ENCODE measurements around the gene SCYGR1. TPM values are rescaled to one million over a fixed set of nuclear protein-coding genes. Genes with fewer than 3 reads are reported as not detected.

The SCYGR1 gene
- total and polyA plus RNA-seq, 5 donors from 2014 or later, result not detected

DNA sequence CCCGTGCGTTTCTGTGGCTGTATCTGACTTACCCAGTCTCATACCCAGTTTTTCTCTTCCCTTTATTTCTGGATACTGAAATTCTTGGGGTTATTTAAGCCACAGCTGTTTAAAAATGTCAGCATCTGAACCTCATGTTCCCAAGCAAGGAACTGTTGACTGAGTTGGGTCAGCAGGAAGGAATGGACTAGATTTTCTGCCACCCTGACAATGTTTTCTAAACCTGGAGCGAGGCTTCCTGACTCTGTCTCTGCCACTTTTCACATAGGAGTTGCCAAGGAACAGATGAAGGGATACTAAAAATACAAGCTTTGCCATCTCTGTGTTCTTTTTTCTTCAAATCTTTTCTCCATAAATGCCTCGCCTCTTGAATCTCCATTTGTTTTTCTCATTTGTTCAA, 29.0 kb upstream of the SCYGR1 start:
- Histone ChIP-seq H3K4me1 (ENCODE audit: control insufficient read depth, insufficient read depth, low read length, poor library complexity, severe bottlenecking) (no peaks in the 10 kb centered on the region), H3K27me3 (ENCODE audit: control insufficient read depth, insufficient read depth, low read length) (no peaks in the 10 kb centered on the region), H3K27ac (ENCODE audit: insufficient read depth, low read length, poor library complexity, severe bottlenecking) (no peak overlapping the region), H3K4me3 (ENCODE audit: low read depth, low read length) (no peak overlapping the region), H3K36me3 (ENCODE audit: control insufficient read depth, insufficient read depth, low read length) (no peaks in the 10 kb centered on the region), H3K9me3 (ENCODE audit: control insufficient read depth in 2 of 2, low read length in 2 of 2) (no peaks in the 10 kb centered on the region)
- Mint-ChIP-seq H3K27me3 (no peaks in the 10 kb centered on the region), H3K27ac (peak overlapping the region in 2 of 3 donors; percentile 1 to 2), H3K36me3 (no peaks in the 10 kb centered on the region), H3K9me3 (no peaks in the 10 kb centered on the region), H3K4me1 (peaks cover 0 to 24% (median 14%) of the 10 kb centered on the region in 4 donors), H3K4me3 (no peak overlapping the region)
- ATAC-seq (ENCODE audit: low read depth in 2 of 2) (no peak), DNase-seq (no peak)

DNA sequence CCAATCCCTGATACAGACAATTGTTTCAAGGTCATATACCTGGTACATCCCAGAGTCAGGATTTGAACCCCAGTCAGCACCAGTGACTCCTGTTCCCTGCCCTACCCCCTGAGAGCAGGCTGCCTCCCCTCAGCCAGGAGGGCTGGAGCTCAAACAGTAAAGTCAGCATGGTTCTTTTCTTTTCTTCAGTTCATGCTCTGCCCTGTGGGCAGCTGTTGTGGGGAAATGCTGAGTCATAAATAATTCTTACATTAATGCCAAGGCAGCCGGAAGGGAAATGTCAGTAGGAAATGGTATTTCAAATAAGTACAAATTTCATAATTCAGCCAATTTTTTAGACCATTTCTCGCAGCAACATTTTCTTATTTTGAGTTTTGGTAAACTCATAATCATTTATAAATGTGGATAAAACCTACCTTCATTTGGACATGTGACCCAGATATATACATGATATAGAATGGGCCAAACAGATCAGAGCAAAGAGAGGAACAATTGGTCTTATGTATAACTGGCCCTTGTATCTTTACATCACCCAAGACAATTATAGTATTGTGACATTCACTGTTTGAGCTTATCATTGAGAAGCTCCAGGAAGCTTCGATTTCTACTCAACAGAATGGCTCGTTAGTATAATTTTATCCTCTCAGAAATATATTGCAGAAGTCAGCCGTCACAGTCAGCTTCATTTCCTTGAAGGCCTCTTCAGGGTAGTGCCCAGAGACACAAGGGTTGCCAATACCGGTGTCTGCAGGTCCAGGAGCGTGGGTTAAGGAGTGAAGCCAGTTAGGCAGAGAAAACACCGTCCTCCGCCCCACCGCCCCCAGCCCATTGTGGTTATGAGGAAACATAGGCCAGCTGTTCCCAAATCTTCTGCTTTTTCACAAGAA, 28.0 kb upstream of the SCYGR1 start:
- ATAC-seq (ENCODE audit: low read depth in 2 of 2) (peak in 1 of 2 donors; percentile 25), DNase-seq (peak in 1 of 3 donors; percentile 37)
- Mint-ChIP-seq H3K9me3 (no peaks in the 10 kb centered on the region), H3K27ac (no peak overlapping the region), H3K36me3 (no peaks in the 10 kb centered on the region), H3K27me3 (no peaks in the 10 kb centered on the region), H3K4me3 (peak overlapping the region in 1 of 4 donors; percentile 10), H3K4me1 (peaks cover 0 to 33% (median 22%) of the 10 kb centered on the region in 4 donors)
- H3K27me3 ChIP-seq (ENCODE audit: control insufficient read depth, insufficient read depth, low read length), result no peaks in the 10 kb centered on the region
- H3K4me3 ChIP-seq (ENCODE audit: low read depth, low read length), result no peak overlapping the region
- H3K4me1 ChIP-seq (ENCODE audit: control insufficient read depth, insufficient read depth, low read length, poor library complexity, severe bottlenecking), result peaks cover 4% of the 10 kb centered on the region
- no peak overlapping the region for H3K27ac ChIP-seq (ENCODE audit: insufficient read depth, low read length, poor library complexity, severe bottlenecking)
- no peaks in the 10 kb centered on the region for H3K36me3 ChIP-seq (ENCODE audit: control insufficient read depth, insufficient read depth, low read length)
- no peaks in the 10 kb centered on the region for H3K9me3 ChIP-seq (ENCODE audit: control insufficient read depth in 2 of 2, low read length in 2 of 2)

DNA sequence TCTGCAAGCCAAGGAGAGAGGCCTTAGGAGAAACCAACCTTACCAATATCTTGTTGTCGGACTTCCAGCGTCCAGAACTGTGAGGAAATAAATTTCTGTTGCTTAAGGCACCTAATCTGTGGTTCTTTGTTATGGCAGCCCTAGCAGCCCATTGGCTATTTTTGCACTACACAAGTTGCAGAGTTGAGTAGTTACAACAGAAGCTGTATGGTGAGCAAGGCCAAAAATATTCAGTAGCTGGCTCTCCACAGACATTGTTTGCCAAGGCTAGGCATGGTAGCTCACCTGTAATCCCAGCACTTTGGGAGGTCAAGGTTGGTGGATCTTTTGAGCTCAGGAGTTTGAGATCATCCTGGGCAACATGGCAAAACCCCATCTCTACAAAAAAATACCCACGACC, 27.1 kb upstream of the SCYGR1 start:
- H3K27me3 ChIP-seq (ENCODE audit: control insufficient read depth, insufficient read depth, low read length), result no peaks in the 10 kb centered on the region
- H3K4me3 ChIP-seq (ENCODE audit: low read depth, low read length), result no peak overlapping the region
- no peaks in the 10 kb centered on the region for H3K9me3 ChIP-seq (ENCODE audit: control insufficient read depth in 2 of 2, low read length in 2 of 2)
- DNase-seq, result no peak
- H3K27ac Mint-ChIP-seq, result no peak overlapping the region
- H3K36me3 ChIP-seq (ENCODE audit: control insufficient read depth, insufficient read depth, low read length), result no peaks in the 10 kb centered on the region
- H3K4me3 Mint-ChIP-seq, result no peak overlapping the region
- no peaks in the 10 kb centered on the region for H3K9me3 Mint-ChIP-seq
- H3K36me3 Mint-ChIP-seq, result no peaks in the 10 kb centered on the region
- peaks cover 4% of the 10 kb centered on the region for H3K4me1 ChIP-seq (ENCODE audit: control insufficient read depth, insufficient read depth, low read length, poor library complexity, severe bottlenecking)
- H3K4me1 Mint-ChIP-seq, result peaks cover 0 to 35% (median 23%) of the 10 kb centered on the region in 4 donors
- no peak overlapping the region for H3K27ac ChIP-seq (ENCODE audit: insufficient read depth, low read length, poor library complexity, severe bottlenecking)
- no peak for ATAC-seq (ENCODE audit: low read depth in 2 of 2)
- H3K27me3 Mint-ChIP-seq, result no peaks in the 10 kb centered on the region

DNA sequence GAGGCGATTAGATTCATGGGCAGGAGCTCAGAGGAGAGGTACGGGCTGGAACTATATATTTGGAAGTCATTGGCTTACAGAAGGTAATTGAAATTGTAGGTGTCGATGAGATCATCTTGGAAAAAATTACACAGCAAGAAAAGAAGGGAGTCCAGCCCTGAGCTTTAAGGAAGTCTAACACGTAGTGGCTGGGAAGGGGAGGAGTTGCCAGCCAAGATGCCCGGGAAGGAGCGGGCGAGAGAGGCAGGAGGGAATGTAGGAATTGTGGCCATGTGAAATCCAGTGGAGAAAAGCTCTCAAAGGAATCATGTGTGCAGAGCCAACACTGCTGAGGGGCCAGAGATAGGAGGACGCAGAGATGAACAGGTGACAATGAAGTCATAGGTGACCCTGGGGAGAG, 25.6 kb upstream of the SCYGR1 start:
- Histone ChIP-seq H3K27me3 (ENCODE audit: control insufficient read depth, insufficient read depth, low read length) (no peaks in the 10 kb centered on the region), H3K4me3 (ENCODE audit: low read depth, low read length) (no peak overlapping the region), H3K36me3 (ENCODE audit: control insufficient read depth, insufficient read depth, low read length) (no peaks in the 10 kb centered on the region), H3K27ac (ENCODE audit: insufficient read depth, low read length, poor library complexity, severe bottlenecking) (no peak overlapping the region), H3K9me3 (ENCODE audit: control insufficient read depth in 2 of 2, low read length in 2 of 2) (no peaks in the 10 kb centered on the region), H3K4me1 (ENCODE audit: control insufficient read depth, insufficient read depth, low read length, poor library complexity, severe bottlenecking) (peaks cover 4% of the 10 kb centered on the region)
- Mint-ChIP-seq H3K9me3 (no peaks in the 10 kb centered on the region), H3K4me1 (peaks cover 0 to 35% (median 23%) of the 10 kb centered on the region in 4 donors), H3K4me3 (no peak overlapping the region), H3K27me3 (no peaks in the 10 kb centered on the region), H3K36me3 (no peaks in the 10 kb centered on the region), H3K27ac (peak overlapping the region in 1 of 3 donors; percentile 32)
- no peak for ATAC-seq (ENCODE audit: low read depth in 2 of 2)
- DNase-seq, result no peak

DNA sequence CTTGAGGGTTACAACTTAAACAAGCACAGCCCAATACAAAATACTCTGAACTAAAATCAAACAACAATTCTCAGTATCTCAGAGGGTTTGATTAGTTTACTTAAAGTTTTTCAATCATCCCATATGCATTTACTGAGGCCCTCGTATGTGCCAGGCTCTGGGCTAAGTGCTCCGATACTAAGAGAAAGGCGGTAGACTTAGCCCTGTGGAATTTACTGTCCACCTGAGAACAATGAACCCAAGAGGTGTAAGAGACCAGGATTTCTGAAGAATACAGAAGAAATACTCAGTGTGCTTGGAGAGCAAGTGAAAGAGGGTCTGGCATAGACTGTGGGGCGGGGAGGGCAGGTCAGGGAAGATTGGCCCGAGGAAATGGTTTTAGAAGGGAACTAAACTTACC, 25.1 kb upstream of the SCYGR1 start:
- H3K36me3 Mint-ChIP-seq, result no peaks in the 10 kb centered on the region
- Histone ChIP-seq H3K27me3 (ENCODE audit: control insufficient read depth, insufficient read depth, low read length) (no peaks in the 10 kb centered on the region), H3K4me1 (ENCODE audit: control insufficient read depth, insufficient read depth, low read length, poor library complexity, severe bottlenecking) (peaks cover 4% of the 10 kb centered on the region), H3K27ac (ENCODE audit: insufficient read depth, low read length, poor library complexity, severe bottlenecking) (no peak overlapping the region), H3K4me3 (ENCODE audit: low read depth, low read length) (no peak overlapping the region), H3K9me3 (ENCODE audit: control insufficient read depth in 2 of 2, low read length in 2 of 2) (no peaks in the 10 kb centered on the region), H3K36me3 (ENCODE audit: control insufficient read depth, insufficient read depth, low read length) (no peaks in the 10 kb centered on the region)
- H3K9me3 Mint-ChIP-seq, result no peaks in the 10 kb centered on the region
- H3K27ac Mint-ChIP-seq, result peak overlapping the region in 1 of 3 donors; percentile 32
- H3K27me3 Mint-ChIP-seq, result no peaks in the 10 kb centered on the region
- DNase-seq (no peak), ATAC-seq (ENCODE audit: low read depth in 2 of 2) (no peak)
- peaks cover 0 to 35% (median 23%) of the 10 kb centered on the region in 4 donors for H3K4me1 Mint-ChIP-seq
- no peak overlapping the region for H3K4me3 Mint-ChIP-seq

DNA sequence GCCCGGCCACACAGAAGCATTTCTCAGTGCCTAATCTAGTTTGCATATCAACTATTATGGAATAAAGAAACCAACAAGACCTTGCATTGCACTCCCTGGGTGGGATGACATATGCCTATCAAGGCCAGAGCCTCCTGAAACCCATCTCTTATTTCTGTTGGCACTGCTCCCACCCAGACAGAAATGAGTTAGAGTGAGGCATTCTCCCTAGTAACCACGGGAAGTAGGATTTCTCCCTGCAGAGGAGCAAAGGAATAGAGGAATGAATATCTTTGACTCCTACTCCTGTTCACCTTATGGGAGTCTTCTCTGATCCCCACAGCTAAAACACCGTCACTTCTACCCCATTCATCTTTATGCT, 24.2 kb upstream of the SCYGR1 start:
- Mint-ChIP-seq H3K4me3 (no peak overlapping the region), H3K27me3 (no peaks in the 10 kb centered on the region), H3K9me3 (no peaks in the 10 kb centered on the region), H3K27ac (peak overlapping the region in 1 of 3 donors; percentile 72), H3K4me1 (peaks cover 0 to 35% (median 23%) of the 10 kb centered on the region in 4 donors), H3K36me3 (no peaks in the 10 kb centered on the region)
- H3K27ac ChIP-seq (ENCODE audit: insufficient read depth, low read length, poor library complexity, severe bottlenecking), result no peak overlapping the region
- no peak overlapping the region for H3K4me3 ChIP-seq (ENCODE audit: low read depth, low read length)
- H3K4me1 ChIP-seq (ENCODE audit: control insufficient read depth, insufficient read depth, low read length, poor library complexity, severe bottlenecking), result peaks cover 4% of the 10 kb centered on the region
- H3K27me3 ChIP-seq (ENCODE audit: control insufficient read depth, insufficient read depth, low read length), result no peaks in the 10 kb centered on the region
- no peaks in the 10 kb centered on the region for H3K9me3 ChIP-seq (ENCODE audit: control insufficient read depth in 2 of 2, low read length in 2 of 2)
- no peaks in the 10 kb centered on the region for H3K36me3 ChIP-seq (ENCODE audit: control insufficient read depth, insufficient read depth, low read length)
- DNase-seq (no peak), ATAC-seq (ENCODE audit: low read depth in 2 of 2) (no peak)

DNA sequence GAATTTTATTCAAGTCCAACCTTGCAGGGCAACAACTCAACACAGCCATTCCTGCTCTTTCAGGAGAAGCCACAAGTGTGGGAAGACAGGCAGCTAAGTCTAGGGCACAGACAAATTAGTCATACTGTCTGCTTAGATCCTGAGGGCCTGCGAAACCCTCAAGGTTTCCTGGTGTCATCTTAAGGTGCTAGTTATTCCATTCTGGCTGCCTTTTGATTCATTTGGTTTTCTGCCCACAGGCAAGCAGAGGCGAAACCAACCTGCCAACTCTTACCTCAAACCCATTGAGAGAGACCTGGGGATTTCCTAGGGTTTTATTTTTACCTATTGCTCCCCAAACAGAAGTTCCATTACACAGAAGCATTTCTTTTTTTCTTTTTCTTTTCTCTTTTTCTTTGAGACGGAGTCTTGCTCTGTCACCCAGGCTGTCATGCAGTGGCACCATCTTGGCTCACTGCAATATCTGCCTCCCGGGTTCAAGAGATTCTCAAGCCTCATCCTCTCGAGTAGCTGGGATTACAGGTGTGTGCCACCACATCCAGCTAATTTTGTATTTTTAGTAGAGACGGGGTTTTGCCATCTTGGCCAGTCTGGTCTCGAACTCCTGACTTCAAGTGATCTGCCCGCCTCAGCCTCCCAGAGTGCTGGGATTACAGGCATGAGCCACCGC, 23.7 kb upstream of the SCYGR1 start:
- Histone ChIP-seq H3K9me3 (ENCODE audit: control insufficient read depth in 2 of 2, low read length in 2 of 2) (no peaks in the 10 kb centered on the region), H3K27ac (ENCODE audit: insufficient read depth, low read length, poor library complexity, severe bottlenecking) (no peak overlapping the region), H3K4me1 (ENCODE audit: control insufficient read depth, insufficient read depth, low read length, poor library complexity, severe bottlenecking) (peaks cover 4% of the 10 kb centered on the region), H3K27me3 (ENCODE audit: control insufficient read depth, insufficient read depth, low read length) (no peaks in the 10 kb centered on the region), H3K4me3 (ENCODE audit: low read depth, low read length) (no peak overlapping the region), H3K36me3 (ENCODE audit: control insufficient read depth, insufficient read depth, low read length) (no peaks in the 10 kb centered on the region)
- peak overlapping the region; percentile 51 to 70 (median 60) for H3K27ac Mint-ChIP-seq
- H3K4me1 Mint-ChIP-seq, result peaks cover 0 to 35% (median 23%) of the 10 kb centered on the region in 4 donors
- no peaks in the 10 kb centered on the region for H3K27me3 Mint-ChIP-seq
- no peak overlapping the region for H3K4me3 Mint-ChIP-seq
- H3K36me3 Mint-ChIP-seq, result no peaks in the 10 kb centered on the region
- DNase-seq (peak in 1 of 3 donors; percentile 19), ATAC-seq (ENCODE audit: low read depth in 2 of 2) (peak in 1 of 2 donors; percentile 36)
- H3K9me3 Mint-ChIP-seq, result no peaks in the 10 kb centered on the region

All from CD4-positive, CD25-positive, alpha-beta regulatory T cell (primary cell).